ENCODE results near the gene SLAMF9.

The SLAMF9 gene

DNA sequence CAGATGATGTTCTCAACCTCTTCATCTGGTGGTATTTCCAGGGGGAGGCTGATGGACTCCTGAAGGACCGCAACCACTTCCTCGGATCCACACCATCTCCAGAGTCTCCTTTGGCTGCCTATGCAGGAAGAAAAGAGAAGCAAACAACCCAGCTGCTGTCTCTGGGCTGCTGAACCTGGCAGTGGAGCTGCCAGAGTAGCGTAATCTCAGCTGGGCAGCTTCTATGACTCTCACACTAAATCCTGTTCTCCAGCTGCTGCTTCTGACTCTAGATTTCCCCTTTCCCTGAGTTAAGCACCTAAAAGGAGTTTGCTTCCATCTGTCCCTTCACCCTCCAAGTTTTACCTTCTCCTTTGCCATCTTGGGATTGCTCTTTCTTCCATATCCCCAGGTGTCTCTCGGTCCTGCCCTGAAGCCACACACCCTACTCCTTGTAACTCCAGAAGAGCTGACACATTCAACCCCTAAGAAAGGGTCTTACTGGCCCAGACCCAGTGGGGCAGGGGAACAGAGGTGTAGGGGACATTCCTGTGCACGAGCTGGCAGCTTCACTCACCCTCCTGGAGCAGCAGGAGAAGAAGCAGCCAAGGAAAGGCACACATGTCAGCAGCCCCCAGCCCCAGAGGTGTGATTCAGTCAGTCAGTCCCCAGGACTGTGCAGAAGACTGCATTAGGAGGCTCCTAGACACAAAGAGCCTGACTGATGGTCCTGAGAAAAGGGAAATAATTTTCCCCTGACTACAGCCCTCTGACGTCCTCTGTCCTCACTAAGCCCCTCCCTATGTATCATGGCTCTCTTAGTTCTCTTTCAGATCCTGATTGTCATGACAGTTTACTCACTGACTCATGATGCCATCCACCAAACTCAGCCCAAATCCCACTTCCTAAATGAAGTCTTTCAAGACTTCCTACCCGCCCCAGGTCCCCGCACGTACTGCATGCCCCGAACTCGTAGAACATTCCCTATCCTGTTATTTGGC lies at the start of gene SLAMF9:
Gene SLAMF9 (minus strand): TSS at position 702 of the 980 bp plus-strand sequence. CDS start 100 bp downstream, at position 602.
- Histone ChIP-seq H3K9me2 (replicated peaks; ENCODE audit: low read depth, low read length) (no peaks in the 10 kb centered on the region), H3K4me3 (ENCODE audit: low read length, poor library complexity, severe bottlenecking) (no peak within 1 kb of the TSS), H3K9me3 (ENCODE audit: insufficient read depth, low read depth, low read length) (no peaks in the 10 kb centered on the region), H3K4me2 (ENCODE audit: low read depth, low read length, poor library complexity, severe bottlenecking) (no peak within 1 kb of the TSS), H3K9ac (ENCODE audit: low read depth, low read length, poor library complexity, severe bottlenecking) (no peak within 1 kb of the TSS), H2AFZ (ENCODE audit: low read length) (0 out of 2 replicates have a peak within 1 kb of the TSS, but pooled peaks have one; percentile 21), H3K36me3 (ENCODE audit: insufficient read depth, low read length) (no peaks in the 10 kb centered on the region), H3F3A (ENCODE audit: low read depth) (no peaks in the 10 kb centered on the region), H4K20me1 (ENCODE audit: insufficient read depth, low read length, poor library complexity, severe bottlenecking) (no peaks in the 10 kb centered on the region), H3K4me1 (ENCODE audit: insufficient read depth, low read length, poor library complexity, severe bottlenecking) (no peaks in the 10 kb centered on the region), H3K27me3 (ENCODE audit: insufficient read depth, low read length, poor library complexity, severe bottlenecking) (no peaks in the 10 kb centered on the region), H3K79me2 (ENCODE audit: insufficient read depth, low read length) (no peaks in the 10 kb centered on the region)
- no peak for TF ChIP-seq EZH2phosphoT487 (IDR thresholded peaks at IDR 0.05; ENCODE audit: borderline replicate concordance)
- TF ChIP-seq, protein P1, sequence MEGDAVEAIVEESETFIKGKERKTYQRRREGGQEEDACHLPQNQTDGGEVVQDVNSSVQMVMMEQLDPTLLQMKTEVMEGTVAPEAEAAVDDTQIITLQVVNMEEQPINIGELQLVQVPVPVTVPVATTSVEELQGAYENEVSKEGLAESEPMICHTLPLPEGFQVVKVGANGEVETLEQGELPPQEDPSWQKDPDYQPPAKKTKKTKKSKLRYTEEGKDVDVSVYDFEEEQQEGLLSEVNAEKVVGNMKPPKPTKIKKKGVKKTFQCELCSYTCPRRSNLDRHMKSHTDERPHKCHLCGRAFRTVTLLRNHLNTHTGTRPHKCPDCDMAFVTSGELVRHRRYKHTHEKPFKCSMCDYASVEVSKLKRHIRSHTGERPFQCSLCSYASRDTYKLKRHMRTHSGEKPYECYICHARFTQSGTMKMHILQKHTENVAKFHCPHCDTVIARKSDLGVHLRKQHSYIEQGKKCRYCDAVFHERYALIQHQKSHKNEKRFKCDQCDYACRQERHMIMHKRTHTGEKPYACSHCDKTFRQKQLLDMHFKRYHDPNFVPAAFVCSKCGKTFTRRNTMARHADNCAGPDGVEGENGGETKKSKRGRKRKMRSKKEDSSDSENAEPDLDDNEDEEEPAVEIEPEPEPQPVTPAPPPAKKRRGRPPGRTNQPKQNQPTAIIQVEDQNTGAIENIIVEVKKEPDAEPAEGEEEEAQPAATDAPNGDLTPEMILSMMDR (conservative IDR thresholded peaks at IDR 0.05; ENCODE audit: low read length), result no peak

DNA sequence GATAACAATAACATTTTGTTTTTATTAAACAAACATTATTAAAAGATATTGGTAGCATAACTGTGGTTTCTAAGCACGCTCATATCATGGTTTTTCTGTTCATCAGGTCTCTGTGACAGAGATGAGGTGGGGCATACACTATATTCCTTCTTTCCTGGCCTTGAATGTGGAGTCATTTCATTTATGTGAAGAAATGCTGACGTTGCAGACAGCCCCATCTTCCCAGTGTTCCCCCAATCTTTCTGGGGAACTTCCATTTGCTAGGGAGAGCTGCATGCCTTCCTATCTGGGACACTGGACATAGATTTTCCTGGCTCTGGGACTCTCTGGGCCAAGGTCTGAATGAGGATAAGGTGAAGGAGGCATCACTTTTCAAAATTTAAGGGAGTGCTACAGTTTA lies 47.4 kb upstream of the SLAMF9 start:
- Histone ChIP-seq H3F3A (ENCODE audit: low read depth) (no peaks in the 10 kb centered on the region), H4K20me1 (ENCODE audit: insufficient read depth, low read length, poor library complexity, severe bottlenecking) (no peaks in the 10 kb centered on the region), H3K9me3 (ENCODE audit: insufficient read depth, low read depth, low read length) (no peaks in the 10 kb centered on the region), H3K79me2 (ENCODE audit: insufficient read depth, low read length) (no peaks in the 10 kb centered on the region), H3K4me3 (ENCODE audit: low read length, poor library complexity, severe bottlenecking) (no peak overlapping the region), H3K9me2 (replicated peaks; ENCODE audit: low read depth, low read length) (no peaks in the 10 kb centered on the region), H3K4me1 (ENCODE audit: insufficient read depth, low read length, poor library complexity, severe bottlenecking) (no peaks in the 10 kb centered on the region), H3K27me3 (ENCODE audit: insufficient read depth, low read length, poor library complexity, severe bottlenecking) (no peaks in the 10 kb centered on the region), H2AFZ (ENCODE audit: low read length) (no peak overlapping the region), H3K9ac (ENCODE audit: low read depth, low read length, poor library complexity, severe bottlenecking) (no peak overlapping the region), H3K4me2 (ENCODE audit: low read depth, low read length, poor library complexity, severe bottlenecking) (no peak overlapping the region), H3K36me3 (ENCODE audit: insufficient read depth, low read length) (no peaks in the 10 kb centered on the region)
- TF ChIP-seq EZH2phosphoT487 (IDR thresholded peaks at IDR 0.05; ENCODE audit: borderline replicate concordance), result no peak
- TF ChIP-seq, protein P1 (conservative IDR thresholded peaks at IDR 0.05; ENCODE audit: low read length), result no peak

DNA sequence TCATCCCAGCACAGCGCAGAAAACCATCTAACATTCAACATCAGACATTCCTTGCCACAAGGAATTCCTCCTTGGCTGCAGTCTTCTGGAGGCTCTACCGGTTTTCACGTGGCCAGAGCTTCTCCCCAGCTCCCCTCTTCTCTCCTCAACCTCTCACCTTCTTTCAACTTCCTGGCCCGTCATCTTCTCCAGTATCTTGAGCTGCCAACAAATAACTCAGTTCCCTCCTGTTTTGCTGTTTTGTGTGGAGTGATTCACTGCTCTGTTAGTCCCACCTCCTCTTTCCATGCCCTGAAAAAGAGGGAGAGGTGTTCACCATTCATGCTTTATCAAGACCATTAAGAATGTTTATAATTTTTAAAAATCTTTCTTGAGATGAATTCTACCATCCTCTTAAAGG lies 45.2 kb upstream of the SLAMF9 start:
- no peaks in the 10 kb centered on the region for H3K79me2 ChIP-seq (ENCODE audit: insufficient read depth, low read length)
- H3K9ac ChIP-seq (ENCODE audit: low read depth, low read length, poor library complexity, severe bottlenecking), result no peak overlapping the region
- no peaks in the 10 kb centered on the region for H3K27me3 ChIP-seq (ENCODE audit: insufficient read depth, low read length, poor library complexity, severe bottlenecking)
- no peaks in the 10 kb centered on the region for H3K9me2 ChIP-seq (replicated peaks; ENCODE audit: low read depth, low read length)
- H4K20me1 ChIP-seq (ENCODE audit: insufficient read depth, low read length, poor library complexity, severe bottlenecking), result no peaks in the 10 kb centered on the region
- no peak overlapping the region for H2AFZ ChIP-seq (ENCODE audit: low read length)
- no peaks in the 10 kb centered on the region for H3K4me1 ChIP-seq (ENCODE audit: insufficient read depth, low read length, poor library complexity, severe bottlenecking)
- no peak overlapping the region for H3K4me2 ChIP-seq (ENCODE audit: low read depth, low read length, poor library complexity, severe bottlenecking)
- H3K36me3 ChIP-seq (ENCODE audit: insufficient read depth, low read length), result no peaks in the 10 kb centered on the region
- H3F3A ChIP-seq (ENCODE audit: low read depth), result no peaks in the 10 kb centered on the region
- TF ChIP-seq, protein P1 (conservative IDR thresholded peaks at IDR 0.05; ENCODE audit: low read length), result no peak
- no peak for TF ChIP-seq EZH2phosphoT487 (IDR thresholded peaks at IDR 0.05; ENCODE audit: borderline replicate concordance)
- H3K9me3 ChIP-seq (ENCODE audit: insufficient read depth, low read depth, low read length), result no peaks in the 10 kb centered on the region
- no peak overlapping the region for H3K4me3 ChIP-seq (ENCODE audit: low read length, poor library complexity, severe bottlenecking)
